Astrocyte of the cerebellum (primary cell): ENCODE measurements around the gene MCEMP1.

Experiments used
- DNase-seq: peaks from one replicate; pipeline ENCODE4 v3.0.0-alpha.2; 2011; ENCODE audit warnings: low read depth
- H3K4me3 ChIP-seq: 2 replicates; pipeline ENCODE4 v1.5.1; 2011; ENCODE audit warnings: mild to moderate bottlenecking, low read depth, low read length, moderate library complexity
- CTCF ChIP-seq: IDR thresholded peaks from 2 replicates; pipeline ENCODE4 v1.5.1; 2012; ENCODE audit warnings: low read length, low read depth, moderate library complexity, mild to moderate bottlenecking; ENCODE audit errors: missing control alignments
- in situ Hi-C: cut with HindIII; loops from 2 replicates; pipeline ENCODE4 v1.10.0; 2017; ENCODE audit warnings: low sequenced_read_pairs

MCEMP1 gene

GRCh38 chr19:7676854-7677253, at the start of gene MCEMP1:
Gene MCEMP1, plus strand, starts transcription at chr19:7677090. Its CDS starts 31 bp downstream, at chr19:7677121.
- in situ Hi-C loops, result no loop called here
- H3K4me3 ChIP-seq, result no peak within 1 kb of the TSS
- no peak for DNase-seq
- no peak for TF ChIP-seq CTCF

GRCh38 chr19:7627166-7627565, 49.7 kb upstream of the MCEMP1 start:
- no peak for DNase-seq
- no peak for TF ChIP-seq CTCF
- no peak overlapping the region for H3K4me3 ChIP-seq
- in situ Hi-C loops, result no loop called here

GRCh38 chr19:7628589-7629311, 48.1 kb upstream of the MCEMP1 start:
- DNase-seq, result no peak
- peak overlapping the region; percentile 70 for H3K4me3 ChIP-seq
- in situ Hi-C loops, result no loop called here
- no peak for TF ChIP-seq CTCF

- in situ Hi-C loops, result no loop called here
- peak within 1 kb of the TSS; percentile 70 for H3K4me3 ChIP-seq
- DNase-seq, result peak; percentile 98
- TF ChIP-seq CTCF, result no peak
These were observed 47.4 kb upstream of the MCEMP1 start, which contains the start of the genes PET100 and XAB2 for GRCh38 chr19:7629347-7630054. Gene PET100, plus strand, starts transcription at chr19:7629793. Its CDS starts 41 bp downstream, at chr19:7629834. Gene XAB2, minus strand, starts transcription at chr19:7629545. Its CDS starts 18 bp downstream, at chr19:7629527.

GRCh38 chr19:7631577-7631976, 45.3 kb upstream of the MCEMP1 start:
- in situ Hi-C loops, result no loop called here
- TF ChIP-seq CTCF, result no peak
- no peak overlapping the region for H3K4me3 ChIP-seq
- DNase-seq, result no peak

- no peak for DNase-seq
- no peak for TF ChIP-seq CTCF
- in situ Hi-C loops, result no loop called here
- no peak overlapping the region for H3K4me3 ChIP-seq
These were observed 44.3 kb upstream of the MCEMP1 start for GRCh38 chr19:7632340-7633203.
